Astrocyte (in vitro differentiated cells and primary cell): Measurements from ENCODE around the gene RIBC2. TPM values are rescaled to one million over a fixed set of nuclear protein-coding genes. Genes with fewer than 3 reads are reported as not detected.

Source experiments
- DNase-seq: peaks from one replicate; pipeline ENCODE4 v3.0.0-alpha.2; 2010; ENCODE audit warnings: low read depth
- FAIRE-seq: peaks from 2 replicates; lab custom pipeline; 2011; peaks lifted over from hg19 to GRCh38; lab: Jason Lieb, UNC
- H2AFZ ChIP-seq: 2 replicates; pipeline ENCODE4 v1.6.0; 2012; ENCODE audit warnings: low read depth, low read length, inconsistent platforms
- H3K27ac ChIP-seq: 2 replicates; pipeline ENCODE4 v1.5.1; 2011; ENCODE audit warnings: low read depth, low read length, inconsistent platforms
- H3K27me3 ChIP-seq: 2 replicates; pipeline ENCODE4 v1.6.0; 2011; ENCODE audit warnings: low read length, inconsistent platforms; ENCODE audit not compliant: insufficient read depth
- H3K36me3 ChIP-seq: 2 replicates; pipeline ENCODE4 v1.5.1; 2011; ENCODE audit warnings: low read length, inconsistent platforms; ENCODE audit not compliant: insufficient read depth
- H3K4me1 ChIP-seq: 2 replicates; pipeline ENCODE4 v1.5.1; 2011; ENCODE audit warnings: low read length, inconsistent platforms; ENCODE audit not compliant: insufficient read depth
- H3K4me2 ChIP-seq: 2 replicates; pipeline ENCODE4 v1.6.0; 2012; ENCODE audit warnings: low read length, inconsistent platforms
- H3K4me3 ChIP-seq: 2 replicates; pipeline ENCODE4 v1.5.1; 2011; ENCODE audit warnings: low read depth, mild to moderate bottlenecking, low read length, inconsistent platforms; ENCODE audit not compliant: insufficient read depth
- H3K79me2 ChIP-seq: 2 replicates; pipeline ENCODE4 v1.6.0; 2012; ENCODE audit warnings: mild to moderate bottlenecking, low read length, inconsistent platforms; ENCODE audit not compliant: insufficient read depth
- H3K9ac ChIP-seq: 2 replicates; pipeline ENCODE4 v1.6.0; 2012; ENCODE audit warnings: mild to moderate bottlenecking, low read length, inconsistent platforms
- H3K9me3 ChIP-seq: 2 replicates; pipeline ENCODE4 v1.5.1; 2012; ENCODE audit warnings: low read depth, mild to moderate bottlenecking, low read length, inconsistent platforms; ENCODE audit not compliant: insufficient read depth
- H4K20me1 ChIP-seq: 2 replicates; pipeline ENCODE4 v1.6.0; 2012; ENCODE audit warnings: low read length, inconsistent platforms; ENCODE audit not compliant: insufficient read depth
- H3K27ac Mint-ChIP-seq: one replicate; pipeline ENCODE4 v1.8.0; 2021; ENCODE audit warnings: mild to moderate bottlenecking, mixed read lengths; ENCODE audit not compliant: unreplicated experiment
- H3K27me3 Mint-ChIP-seq: one replicate; pipeline ENCODE4 v1.8.0; 2021; ENCODE audit warnings: low read depth, mixed read lengths; ENCODE audit not compliant: unreplicated experiment
- H3K36me3 Mint-ChIP-seq: one replicate; pipeline ENCODE4 v1.8.0; 2021; ENCODE audit warnings: low read depth, mixed read lengths; ENCODE audit not compliant: unreplicated experiment
- H3K4me1 Mint-ChIP-seq: one replicate; pipeline ENCODE4 v1.8.0; 2021; ENCODE audit warnings: low read depth, mixed read lengths; ENCODE audit not compliant: unreplicated experiment
- H3K4me3 Mint-ChIP-seq: one replicate; pipeline ENCODE4 v1.8.0; 2021; ENCODE audit warnings: mild to moderate bottlenecking, moderate library complexity, mixed read lengths; ENCODE audit not compliant: unreplicated experiment
- H3K9me3 Mint-ChIP-seq: one replicate; pipeline ENCODE4 v1.8.0; 2021; ENCODE audit warnings: mild to moderate bottlenecking, mixed read lengths; ENCODE audit not compliant: unreplicated experiment
- CTCF ChIP-seq: IDR thresholded peaks from 2 replicates; pipeline ENCODE4 v1.5.1; 2011; ENCODE audit warnings: low read depth, mild to moderate bottlenecking, inconsistent platforms, low read length, moderate library complexity; ENCODE audit not compliant: insufficient read depth
- EZH2 ChIP-seq: IDR thresholded peaks from 2 replicates; pipeline ENCODE4 v1.6.1; 2012; ENCODE audit warnings: mild to moderate bottlenecking, low read length, inconsistent platforms; ENCODE audit not compliant: insufficient read depth
- total RNA-seq: library from RNA; stranded (reverse); gene quantifications from 2 replicates; pipeline ENCODE4 v1.2.1, GENCODE V29; 2021

The RIBC2 gene
- total RNA-seq, 1 donor from 2014 or later: not detected

- Histone ChIP-seq H2AFZ (no peak overlapping the region), H3K9ac (no peak overlapping the region), H3K4me2 (no peak overlapping the region), H3K36me3 (no peaks in the 10 kb centered on the region), H3K27me3 (peaks cover 5% of the 10 kb centered on the region), H3K4me3 (no peak overlapping the region), H3K9me3 (no peaks in the 10 kb centered on the region), H3K79me2 (no peaks in the 10 kb centered on the region), H3K4me1 (no peaks in the 10 kb centered on the region), H3K27ac (no peak overlapping the region), H4K20me1 (no peaks in the 10 kb centered on the region)
- Mint-ChIP-seq H3K9me3 (no peaks in the 10 kb centered on the region), H3K36me3 (no peaks in the 10 kb centered on the region), H3K4me3 (no peak overlapping the region), H3K27me3 (peaks cover 8% of the 10 kb centered on the region), H3K4me1 (no peaks in the 10 kb centered on the region), H3K27ac (no peak overlapping the region)
- DNase-seq (no peak), FAIRE-seq (no peak)
- no peak for TF ChIP-seq EZH2
- TF ChIP-seq CTCF: no peak
These were observed 23.9 kb upstream of the RIBC2 start for GRCh38 chr22:45389546-45389945.

- Histone ChIP-seq H3K4me3 (no peak overlapping the region), H3K4me1 (no peaks in the 10 kb centered on the region), H3K9me3 (no peaks in the 10 kb centered on the region), H3K36me3 (no peaks in the 10 kb centered on the region), H3K4me2 (no peak overlapping the region), H3K9ac (no peak overlapping the region), H3K27ac (no peak overlapping the region), H4K20me1 (no peaks in the 10 kb centered on the region), H2AFZ (no peak overlapping the region), H3K27me3 (peaks cover 6% of the 10 kb centered on the region), H3K79me2 (no peaks in the 10 kb centered on the region)
- Mint-ChIP-seq H3K4me1 (no peaks in the 10 kb centered on the region), H3K4me3 (no peak overlapping the region), H3K27ac (no peak overlapping the region), H3K9me3 (no peaks in the 10 kb centered on the region), H3K36me3 (no peaks in the 10 kb centered on the region), H3K27me3 (peaks cover 4% of the 10 kb centered on the region)
- no peak for TF ChIP-seq CTCF
- TF ChIP-seq EZH2: no peak
- FAIRE-seq (no peak), DNase-seq (no peak)
These were observed 15.7 kb upstream of the RIBC2 start for GRCh38 chr22:45397806-45398205.

GRCh38 chr22:45398214-45398613 is 15.3 kb upstream of the RIBC2 start:
- Mint-ChIP-seq H3K36me3 (no peaks in the 10 kb centered on the region), H3K4me3 (no peak overlapping the region), H3K27ac (no peak overlapping the region), H3K9me3 (no peaks in the 10 kb centered on the region), H3K27me3 (peaks cover 4% of the 10 kb centered on the region), H3K4me1 (no peaks in the 10 kb centered on the region)
- Histone ChIP-seq H3K4me1 (no peaks in the 10 kb centered on the region), H3K27ac (no peak overlapping the region), H3K9ac (no peak overlapping the region), H4K20me1 (no peaks in the 10 kb centered on the region), H3K4me2 (no peak overlapping the region), H2AFZ (no peak overlapping the region), H3K36me3 (no peaks in the 10 kb centered on the region), H3K27me3 (peaks cover 6% of the 10 kb centered on the region), H3K9me3 (no peaks in the 10 kb centered on the region), H3K79me2 (no peaks in the 10 kb centered on the region), H3K4me3 (no peak overlapping the region)
- FAIRE-seq (no peak), DNase-seq (no peak)
- TF ChIP-seq EZH2 (no peak), CTCF (no peak)
